Type B pancreatic cell (in vitro differentiated cells): ENCODE measurements around the gene CAPN5. TPM values are rescaled to one million over a fixed set of nuclear protein-coding genes. Genes with fewer than 3 reads are reported as not detected.
A peak's percentile ranks its signal among the peaks of the same experiment; 100 is the strongest.

Experiments used
- DNase-seq: peaks from one replicate; pipeline ENCODE4 v3.0.0; 2021; ENCODE audit warnings: mixed read lengths; ENCODE audit not compliant: unreplicated experiment; ENCODE audit errors: extremely low spot score
- H3K27ac Mint-ChIP-seq: 2 replicates; pipeline ENCODE4 v1.8.0; 2021; ENCODE audit warnings: mild to moderate bottlenecking, mixed read lengths
- H3K27me3 Mint-ChIP-seq: 2 replicates; pipeline ENCODE4 v1.8.0; 2021; ENCODE audit warnings: mixed read lengths
- H3K36me3 Mint-ChIP-seq: 2 replicates; pipeline ENCODE4 v1.8.0; 2021; ENCODE audit warnings: mixed read lengths
- H3K4me1 Mint-ChIP-seq: one replicate; pipeline ENCODE4 v1.8.0; 2021; ENCODE audit warnings: mixed read lengths; ENCODE audit not compliant: unreplicated experiment
- H3K4me3 Mint-ChIP-seq: 2 replicates; pipeline ENCODE4 v1.8.0; 2021; ENCODE audit warnings: mild to moderate bottlenecking, mixed read lengths
- H3K9me3 Mint-ChIP-seq: 2 replicates; pipeline ENCODE4 v1.8.0; 2021; ENCODE audit warnings: mixed read lengths
- CTCF ChIP-seq: fragments of 200-600 bp; sonication (generic); conservative IDR thresholded peaks from 2 replicates; pipeline ENCODE4 v1.5.0; 2021; ENCODE audit warnings: antibody characterized with exemption, mild to moderate bottlenecking
- total RNA-seq: library from RNA; stranded (reverse); gene quantifications from 2 replicates; pipeline ENCODE4 v1.2.1, GENCODE V29; 2021; ENCODE audit warnings: low replicate concordance

The CAPN5 gene
- total RNA-seq, 1 donor from 2014 or later, result 18.8 TPM

- TF ChIP-seq CTCF, result peak; percentile 65
- DNase-seq, result no peak
- Mint-ChIP-seq H3K27ac (no peak overlapping the region), H3K27me3 (no peaks in the 10 kb centered on the region), H3K36me3 (no peaks in the 10 kb centered on the region), H3K9me3 (no peaks in the 10 kb centered on the region), H3K4me1 (peaks cover 4% of the 10 kb centered on the region), H3K4me3 (no peak overlapping the region)
Measured at GRCh38 chr11:77101043-77101537, 34.3 kb downstream of the CAPN5 start.

DNA sequence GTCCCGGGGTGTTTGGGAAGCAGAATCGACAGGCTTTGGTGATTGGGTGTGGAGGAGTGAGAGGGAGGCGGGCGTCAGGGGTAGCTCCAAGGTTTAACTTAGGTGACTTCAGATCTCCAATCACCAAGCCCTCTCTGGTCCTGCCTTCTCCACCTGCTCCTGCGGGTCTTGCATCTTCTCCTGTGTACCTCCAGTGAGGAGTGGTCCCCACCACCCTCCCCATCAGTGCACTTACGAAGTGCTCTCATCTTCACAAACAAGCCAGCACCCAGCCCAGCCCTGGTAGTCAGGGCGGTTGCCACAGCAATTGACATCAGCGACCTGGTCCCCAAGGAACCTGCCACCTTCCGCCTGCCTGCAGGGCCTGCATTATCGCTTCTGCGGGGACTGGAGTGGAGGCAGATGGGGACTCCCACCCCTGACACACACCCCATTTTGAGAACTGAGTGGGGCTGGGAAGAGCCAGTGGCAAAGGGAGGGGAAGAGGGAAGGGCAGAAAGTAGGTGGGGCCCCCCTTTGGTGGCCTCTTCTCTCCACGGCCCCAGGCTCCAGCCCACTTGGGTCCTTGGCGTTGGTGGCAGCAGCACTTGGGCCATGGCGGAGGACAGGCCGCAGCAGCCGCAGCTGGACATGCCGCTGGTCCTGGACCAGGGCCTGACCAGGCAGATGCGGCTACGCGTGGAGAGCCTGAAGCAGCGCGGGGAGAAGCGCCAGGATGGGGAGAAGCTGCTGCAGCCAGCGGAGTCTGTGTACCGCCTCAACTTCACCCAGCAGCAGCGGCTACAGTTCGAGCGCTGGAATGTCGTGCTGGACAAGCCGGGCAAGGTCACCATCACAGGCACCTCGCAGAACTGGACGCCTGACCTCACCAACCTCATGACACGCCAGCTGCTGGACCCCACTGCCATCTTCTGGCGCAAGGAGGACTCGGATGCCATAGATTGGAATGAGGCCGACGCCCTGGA is 35.8 kb downstream of the CAPN5 start, which contains the start of gene OMP:
OMP (plus strand) TSS at position 595 of the 965 bp plus-strand sequence; CDS start at position 595, 0 bp downstream.
- Mint-ChIP-seq H3K27ac (no peak within 1 kb of the TSS), H3K36me3 (no peaks in the 10 kb centered on the region), H3K9me3 (no peaks in the 10 kb centered on the region), H3K27me3 (no peaks in the 10 kb centered on the region), H3K4me1 (peaks cover 4% of the 10 kb centered on the region), H3K4me3 (no peak within 1 kb of the TSS)
- no peak for TF ChIP-seq CTCF
- DNase-seq, result no peak

DNA sequence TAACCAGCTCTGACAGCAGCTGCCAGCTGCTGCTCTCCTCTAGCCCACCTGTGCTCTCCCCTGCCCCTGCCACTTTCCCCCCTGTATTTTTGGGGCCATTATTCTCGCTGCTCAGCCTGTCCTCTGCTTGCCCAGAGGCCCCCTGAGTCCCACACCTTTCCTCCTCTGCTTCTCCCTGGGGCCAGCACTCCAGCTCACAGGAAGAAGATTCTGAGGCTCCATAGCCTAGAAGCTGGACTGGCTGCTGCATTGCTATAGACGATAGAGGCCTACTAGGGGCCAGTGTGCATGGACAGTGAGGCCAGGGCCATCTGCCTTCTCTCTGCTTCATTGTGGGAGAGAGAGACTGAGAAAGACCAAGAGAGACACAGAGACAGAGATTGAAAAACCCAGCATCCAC is 36.5 kb downstream of the CAPN5 start:
- no peak for DNase-seq
- Mint-ChIP-seq H3K9me3 (no peaks in the 10 kb centered on the region), H3K27ac (no peak overlapping the region), H3K36me3 (no peaks in the 10 kb centered on the region), H3K4me3 (no peak overlapping the region), H3K4me1 (peaks cover 4% of the 10 kb centered on the region), H3K27me3 (no peaks in the 10 kb centered on the region)
- no peak for TF ChIP-seq CTCF

- no peak overlapping the region for H3K4me3 Mint-ChIP-seq
- no peaks in the 10 kb centered on the region for H3K27me3 Mint-ChIP-seq
- H3K9me3 Mint-ChIP-seq, result no peaks in the 10 kb centered on the region
Measured at GRCh38 chr11:77104727-77105126, 38.0 kb downstream of the CAPN5 start.

DNA sequence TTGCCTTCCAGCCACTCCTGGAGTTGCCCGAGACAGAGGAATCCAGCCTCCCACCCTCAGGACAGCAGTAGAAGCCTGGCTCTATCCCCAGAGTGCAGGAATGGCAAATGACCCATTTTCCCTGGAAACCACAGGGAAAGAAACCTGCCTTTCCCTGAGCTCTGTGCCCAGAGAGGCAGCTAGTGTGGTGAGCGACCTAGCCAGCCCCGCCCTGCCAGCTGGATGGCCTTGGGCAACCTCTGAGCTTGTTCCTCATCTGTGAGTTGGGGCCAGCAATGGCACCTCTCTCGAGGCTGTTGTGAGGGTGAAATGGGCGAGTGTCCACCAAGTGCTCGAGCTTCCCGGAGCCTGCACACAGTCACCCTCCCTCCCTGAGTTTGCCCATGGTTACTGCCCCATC is 39.5 kb downstream of the CAPN5 start:
- Mint-ChIP-seq H3K4me3 (no peak overlapping the region), H3K36me3 (no peaks in the 10 kb centered on the region), H3K27ac (no peak overlapping the region), H3K9me3 (no peaks in the 10 kb centered on the region), H3K4me1 (peaks cover 4% of the 10 kb centered on the region), H3K27me3 (no peaks in the 10 kb centered on the region)
- TF ChIP-seq CTCF, result no peak
- DNase-seq, result no peak

More at GRCh38 chr11:77104727-77105126, 38.0 kb downstream of the CAPN5 start:
- H3K27ac Mint-ChIP-seq, result no peak overlapping the region
- TF ChIP-seq CTCF, result no peak
- peaks cover 4% of the 10 kb centered on the region for H3K4me1 Mint-ChIP-seq
- H3K36me3 Mint-ChIP-seq, result no peaks in the 10 kb centered on the region
- DNase-seq, result no peak
